ENCODE measurements around the gene WBP11.

WBP11 gene

GRCh38 chr12:14782756-14783155, 20.5 kb downstream of the WBP11 start:
- no peak for TF ChIP-seq CTCF (IDR thresholded peaks at IDR 0.05; ENCODE audit: low read depth, low read length)
- no peak overlapping the region for H3K4me3 ChIP-seq (replicated peaks in 1 of 2; ENCODE audit: low read depth in 2 of 2, low read length in 2 of 2)
- DNase-seq (ENCODE audit: low read depth in 2 of 2), result no peak

GRCh38 chr12:14781563-14781962, 21.7 kb downstream of the WBP11 start:
- no peak for DNase-seq (ENCODE audit: low read depth in 2 of 2)
- no peak for TF ChIP-seq CTCF (IDR thresholded peaks at IDR 0.05; ENCODE audit: low read depth, low read length)
- H3K4me3 ChIP-seq (replicated peaks in 1 of 2; ENCODE audit: low read depth in 2 of 2, low read length in 2 of 2), result no peak overlapping the region

GRCh38 chr12:14780859-14781258, 22.4 kb downstream of the WBP11 start:
- TF ChIP-seq CTCF (IDR thresholded peaks at IDR 0.05; ENCODE audit: low read depth, low read length), result no peak
- no peak for DNase-seq (ENCODE audit: low read depth in 2 of 2)
- no peak overlapping the region for H3K4me3 ChIP-seq (replicated peaks in 1 of 2; ENCODE audit: low read depth in 2 of 2, low read length in 2 of 2)

- DNase-seq (ENCODE audit: low read depth in 2 of 2), result no peak
- no peak for TF ChIP-seq CTCF (IDR thresholded peaks at IDR 0.05; ENCODE audit: low read depth, low read length)
Measured at GRCh38 chr12:14779834-14780233, 23.4 kb downstream of the WBP11 start.

GRCh38 chr12:14777271-14777670, 26.0 kb downstream of the WBP11 start:
- DNase-seq (ENCODE audit: low read depth in 2 of 2), result peak; percentile 33 to 42
- TF ChIP-seq CTCF (IDR thresholded peaks at IDR 0.05; ENCODE audit: low read depth, low read length), result no peak
- H3K4me3 ChIP-seq (replicated peaks in 1 of 2; ENCODE audit: low read depth in 2 of 2, low read length in 2 of 2), result no peak overlapping the region

More at GRCh38 chr12:14779834-14780233, 23.4 kb downstream of the WBP11 start:
- H3K4me3 ChIP-seq (replicated peaks in 1 of 2; ENCODE audit: low read depth in 2 of 2, low read length in 2 of 2), result no peak overlapping the region

- peak; percentile 44 for TF ChIP-seq CTCF (IDR thresholded peaks at IDR 0.05; ENCODE audit: low read depth, low read length)
- peak; percentile 60 to 63 for DNase-seq (ENCODE audit: low read depth in 2 of 2)
- peak overlapping the region; percentile 74 to 93 for H3K4me3 ChIP-seq (replicated peaks in 1 of 2; ENCODE audit: low read depth in 2 of 2, low read length in 2 of 2)
Measured at GRCh38 chr12:14776236-14776961, 26.9 kb downstream of the WBP11 start.

GRCh38 chr12:14775636-14775980, 27.7 kb downstream of the WBP11 start:
- H3K4me3 ChIP-seq (replicated peaks in 1 of 2; ENCODE audit: low read depth in 2 of 2, low read length in 2 of 2), result peak overlapping the region; percentile 74 to 93
- TF ChIP-seq CTCF (IDR thresholded peaks at IDR 0.05; ENCODE audit: low read depth, low read length), result no peak
- DNase-seq (ENCODE audit: low read depth in 2 of 2), result peak in 1 of 2 donors; percentile 59

All from cardiac fibroblast (primary cell).